HG02840 (cell line): Measurements from ENCODE around the gene FGD5.
"Not testable (repeated sequence)": the region's sequence is repeated elsewhere in the genome, so short reads cannot be mapped to it uniquely, and the experiment has no call there.

Experiments
- ATAC-seq: cut with Tn5 transposase; IDR thresholded peaks from one replicate; pipeline ENCODE4 v1.9.1; 2021; ENCODE audit warnings: mild to moderate bottlenecking, moderate library complexity, moderate number of reproducible peaks; ENCODE audit not compliant: unreplicated experiment, low FRiP score

The FGD5 gene

DNA sequence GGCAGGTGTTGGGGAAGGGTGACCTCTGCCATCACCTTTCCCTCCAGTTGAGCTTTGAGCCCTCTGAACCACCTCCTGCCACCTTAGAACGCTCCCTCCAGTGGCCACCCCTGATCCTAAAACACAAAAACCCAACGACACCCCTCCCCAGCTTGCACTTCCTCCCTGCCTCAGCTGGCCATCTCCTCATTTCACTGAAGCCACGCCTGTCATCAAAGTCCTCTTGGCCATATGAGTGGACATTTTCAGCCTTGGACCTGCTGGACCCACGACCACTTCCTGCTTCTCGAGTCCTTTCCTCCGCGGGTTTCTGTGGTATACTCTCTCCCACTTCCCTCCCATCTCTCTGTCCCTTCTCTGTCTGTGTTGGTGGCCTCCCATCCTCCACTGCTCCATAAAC is 80.2 kb downstream of the FGD5 start:
- ATAC-seq: no peak

DNA sequence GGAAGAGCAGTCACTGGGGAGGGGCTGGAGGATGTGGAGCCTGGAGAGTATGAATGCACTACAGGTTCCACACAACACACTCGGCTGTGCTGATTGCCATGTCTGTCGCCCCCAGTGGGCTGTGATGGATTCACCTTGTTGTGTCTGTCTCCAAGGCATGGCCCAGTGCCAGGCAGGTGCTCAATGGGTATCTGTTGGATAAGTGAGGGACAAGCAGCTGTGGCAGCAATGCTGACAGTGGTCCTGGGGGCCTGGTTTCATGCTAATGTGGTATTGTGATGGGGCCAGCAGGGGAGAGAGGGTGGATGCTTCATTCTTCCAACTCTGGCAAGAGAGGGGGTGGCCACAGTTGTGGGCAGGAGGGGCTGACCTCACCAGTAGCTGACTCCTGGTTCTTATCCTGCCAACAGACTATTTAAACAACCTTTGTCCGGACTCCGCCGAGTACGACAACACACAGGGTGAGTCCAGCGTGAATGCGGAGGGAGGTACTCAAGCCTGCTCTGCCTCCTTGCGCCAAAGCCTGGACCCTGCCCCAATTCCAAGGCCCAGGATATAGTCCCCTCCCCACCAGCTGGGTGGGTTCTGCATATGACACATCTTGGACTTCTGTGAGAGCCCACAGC is 81.3 kb downstream of the FGD5 start:
- no peak for ATAC-seq

DNA sequence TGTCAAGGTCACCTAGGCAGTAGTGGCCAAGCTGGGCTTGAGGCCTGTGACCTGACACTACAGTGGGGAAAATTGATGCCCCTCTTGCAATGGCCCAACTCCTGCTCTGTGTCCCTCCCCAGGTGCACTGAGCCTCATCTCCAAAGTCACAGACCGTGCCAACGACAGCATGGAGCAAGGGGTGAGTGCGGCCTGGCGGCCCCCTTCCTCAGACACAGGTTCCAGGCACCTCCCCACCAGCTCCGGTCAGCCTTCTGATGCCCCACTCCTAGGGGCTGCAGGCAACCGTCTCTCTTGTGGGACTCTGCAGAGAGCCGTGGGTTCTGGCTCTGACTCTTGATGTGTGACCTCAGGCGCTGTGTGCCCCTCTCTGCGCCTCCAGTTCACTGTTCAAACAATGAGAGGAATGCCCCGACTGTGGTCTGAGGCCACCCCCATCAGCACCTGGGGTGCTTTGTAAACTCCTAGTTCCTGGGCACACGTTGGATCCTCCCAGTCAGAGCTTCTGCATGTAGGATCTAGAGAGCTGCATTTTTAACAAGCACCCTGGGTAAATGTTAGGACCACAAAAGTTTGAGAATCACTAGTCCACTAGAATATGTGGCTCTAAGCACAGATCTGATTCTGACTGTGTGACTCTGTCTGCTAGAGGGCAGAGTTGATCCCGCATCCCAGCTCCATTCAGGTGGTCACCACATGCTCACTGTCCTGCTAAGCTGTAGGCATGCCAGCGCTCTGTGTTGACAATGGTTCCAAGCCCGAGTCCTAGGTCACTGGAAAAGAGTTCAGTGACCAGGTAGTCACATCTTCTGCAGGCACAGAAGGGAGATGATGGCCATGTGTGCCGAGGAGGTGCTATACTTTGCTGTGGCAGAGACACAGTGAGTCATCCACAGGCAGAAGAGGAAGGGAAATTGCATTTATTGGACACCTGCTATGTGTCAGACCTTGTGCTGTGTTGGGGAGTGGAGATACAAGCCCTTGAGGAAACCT is 82.4 kb downstream of the FGD5 start:
- no peak for ATAC-seq

DNA sequence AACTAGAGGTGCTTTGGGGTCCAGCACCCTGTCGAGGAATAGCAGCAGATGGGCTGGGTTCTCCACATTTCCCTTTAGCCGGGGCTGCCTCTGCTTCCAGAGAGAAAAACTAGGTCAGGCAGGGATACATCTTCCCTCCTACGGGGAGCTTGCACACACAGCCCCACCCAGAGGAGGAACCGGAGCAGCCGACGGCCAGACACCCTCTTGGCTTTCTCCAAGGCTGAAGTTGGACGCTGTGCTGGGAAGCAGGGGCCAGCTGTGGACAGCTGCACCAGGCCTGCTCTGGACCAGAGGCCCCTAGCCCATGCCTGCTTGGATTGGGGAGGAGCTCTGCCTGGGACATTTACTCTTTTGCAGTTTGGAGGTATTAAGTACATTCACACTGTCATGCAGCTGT is 84.0 kb downstream of the FGD5 start:
- ATAC-seq: no peak

DNA sequence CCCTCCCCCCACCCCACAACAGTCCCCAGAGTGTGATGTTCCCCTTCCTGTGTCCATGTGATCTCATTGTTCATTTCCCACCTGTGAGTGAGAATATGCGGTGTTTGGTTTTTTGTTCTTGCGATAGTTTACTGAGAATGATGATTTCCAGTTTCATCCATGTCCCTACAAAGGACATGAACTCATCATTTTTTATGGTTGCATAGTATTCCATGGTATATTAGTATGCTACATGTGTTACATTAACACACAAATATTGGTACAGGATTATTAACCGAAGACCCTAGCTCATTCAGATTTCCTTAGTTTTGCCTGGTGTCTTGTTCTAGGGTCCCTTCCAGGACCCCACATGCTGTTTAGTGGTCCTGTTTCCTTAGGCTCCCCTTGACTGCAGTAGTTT is 84.7 kb downstream of the FGD5 start:
- ATAC-seq: not testable (repeated sequence)

DNA sequence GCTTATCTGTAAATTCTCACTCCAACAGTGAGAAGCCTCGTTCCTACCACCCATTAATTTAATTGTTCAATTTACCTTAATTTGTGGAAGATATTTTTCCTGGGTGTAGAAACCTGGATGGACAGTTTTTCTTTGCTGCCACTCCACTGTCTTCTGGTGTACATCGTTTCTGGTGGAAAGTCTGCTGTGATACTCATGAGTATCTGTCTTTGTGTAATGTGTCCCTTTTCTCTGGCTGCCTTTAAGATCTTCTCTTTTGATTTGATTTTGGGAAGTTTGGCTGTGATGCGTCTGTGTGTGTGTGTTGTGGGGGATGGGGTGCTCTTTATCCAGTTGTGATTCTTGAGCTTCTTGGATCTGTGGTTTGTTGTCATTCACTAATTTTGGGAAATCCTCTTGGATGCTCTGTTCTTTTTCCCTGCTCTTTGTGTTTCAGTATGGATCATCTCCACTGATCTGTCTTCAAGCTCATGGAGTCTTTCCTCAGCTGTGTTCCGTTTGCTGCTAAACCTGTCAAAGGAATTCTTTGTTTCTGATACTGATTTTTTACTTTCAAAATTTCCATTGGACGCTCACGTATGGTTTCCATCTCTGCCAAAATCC is 86.4 kb downstream of the FGD5 start:
- ATAC-seq: no peak

DNA sequence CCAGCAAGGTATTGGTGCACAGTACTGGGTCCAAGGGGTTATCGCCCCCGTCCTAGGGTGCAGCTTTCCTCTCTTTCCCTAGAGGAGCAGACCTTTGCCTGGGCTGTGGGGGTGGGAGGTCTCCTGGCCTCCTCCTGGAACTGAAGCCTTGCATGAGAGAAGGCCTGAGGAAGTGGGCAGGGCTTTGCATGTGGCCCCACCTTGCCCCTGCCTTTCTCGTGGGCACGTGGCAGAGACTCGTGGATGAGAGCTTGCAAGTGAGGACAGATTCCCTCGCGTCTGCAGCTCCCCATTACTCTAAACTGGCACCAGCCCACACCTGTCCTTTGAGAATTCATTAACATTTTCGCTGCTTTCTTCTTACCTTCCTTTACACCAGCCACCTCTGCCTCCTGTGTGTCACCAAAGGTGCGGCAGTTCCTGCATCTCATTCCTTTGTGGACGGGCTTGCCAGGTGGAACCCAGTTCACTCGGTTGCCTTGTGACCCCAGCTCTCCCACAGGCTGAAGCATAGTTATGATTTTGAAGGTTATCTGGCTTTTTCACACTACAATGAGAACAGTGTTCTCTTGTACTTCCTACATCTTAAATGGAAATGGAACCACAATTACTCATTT is 87.7 kb downstream of the FGD5 start:
- no peak for ATAC-seq

DNA sequence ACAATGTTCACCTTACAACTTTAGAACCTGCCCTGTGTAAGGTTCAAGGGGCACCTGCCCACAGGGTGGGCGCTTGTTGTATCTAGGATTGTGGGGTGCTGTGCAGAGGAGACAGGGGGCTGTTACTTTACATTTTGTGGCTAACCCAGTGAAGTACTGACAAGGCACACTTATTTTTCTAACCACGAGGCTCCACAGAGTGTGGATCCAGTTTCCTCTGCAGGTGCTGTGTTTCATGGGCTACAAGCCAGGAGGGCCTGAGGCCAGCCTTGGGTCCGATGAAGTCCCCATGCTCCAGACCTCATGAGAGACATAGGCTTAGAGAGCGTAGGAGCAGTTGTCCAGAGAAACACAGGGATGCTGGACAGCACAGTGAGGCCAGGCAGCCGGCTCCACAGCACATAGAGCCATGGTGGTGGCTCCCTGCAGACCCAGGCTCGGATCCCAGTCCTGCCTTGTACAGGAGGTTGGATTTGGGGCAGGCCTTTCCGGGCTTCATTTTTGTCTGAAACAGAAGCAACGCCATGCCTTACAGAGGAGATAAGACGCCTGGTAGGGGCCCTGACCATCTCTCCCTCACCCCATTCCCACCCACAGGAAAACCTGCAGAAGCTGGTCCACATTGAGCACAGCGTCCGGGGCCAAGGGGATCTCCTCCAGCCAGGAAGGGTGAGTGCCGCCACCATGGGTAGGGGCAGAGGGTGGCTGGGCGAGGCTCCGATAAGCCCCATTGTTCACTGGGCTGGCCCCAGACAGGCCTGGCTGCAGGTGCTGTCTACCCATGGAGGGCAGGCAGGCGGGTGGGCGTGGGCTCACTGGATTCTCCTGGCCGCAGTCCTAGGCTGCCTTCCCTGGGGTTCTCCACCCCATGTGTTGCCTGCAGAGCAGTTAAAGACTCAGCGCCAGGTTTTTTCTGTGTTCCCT is 88.5 kb downstream of the FGD5 start:
- no peak for ATAC-seq

DNA sequence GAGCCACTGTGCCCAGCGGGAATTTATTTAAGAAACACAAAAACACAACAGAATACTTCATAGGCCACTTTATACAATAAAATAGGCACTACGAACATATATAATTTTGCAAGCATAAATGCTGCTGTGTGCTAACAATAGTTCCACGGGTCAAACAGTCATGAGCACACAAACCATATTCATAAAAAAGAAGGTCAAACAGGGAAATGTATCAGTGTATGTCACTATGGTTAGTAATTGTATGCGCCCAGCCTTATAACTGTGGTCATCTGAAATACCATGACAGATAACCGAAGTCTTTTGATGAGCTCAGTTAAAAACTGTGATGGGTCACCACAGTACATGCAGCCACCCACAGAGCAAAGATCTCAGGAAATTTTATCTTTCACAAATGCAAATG is 90.5 kb downstream of the FGD5 start:
- ATAC-seq: no peak

DNA sequence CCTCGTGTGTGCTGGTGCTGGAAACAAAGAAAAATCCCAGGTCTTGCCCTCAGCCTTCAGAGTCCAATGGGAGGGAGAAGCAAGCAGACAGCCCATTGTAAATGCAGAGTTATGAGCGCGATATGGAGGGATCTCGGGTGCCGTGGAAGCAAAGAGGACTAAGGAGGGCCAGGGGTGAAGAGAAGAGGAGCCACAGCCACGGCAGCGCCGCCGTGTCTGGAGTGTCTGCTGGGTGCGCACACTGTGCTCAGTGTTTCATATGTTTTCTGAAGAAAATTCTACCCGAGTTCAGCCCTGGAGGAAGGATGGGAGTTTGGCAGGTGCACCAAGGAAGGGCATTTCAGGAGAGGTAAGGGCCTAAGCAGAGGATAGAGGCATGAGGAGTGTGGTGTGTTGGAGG is 92.9 kb downstream of the FGD5 start:
- ATAC-seq: no peak

DNA sequence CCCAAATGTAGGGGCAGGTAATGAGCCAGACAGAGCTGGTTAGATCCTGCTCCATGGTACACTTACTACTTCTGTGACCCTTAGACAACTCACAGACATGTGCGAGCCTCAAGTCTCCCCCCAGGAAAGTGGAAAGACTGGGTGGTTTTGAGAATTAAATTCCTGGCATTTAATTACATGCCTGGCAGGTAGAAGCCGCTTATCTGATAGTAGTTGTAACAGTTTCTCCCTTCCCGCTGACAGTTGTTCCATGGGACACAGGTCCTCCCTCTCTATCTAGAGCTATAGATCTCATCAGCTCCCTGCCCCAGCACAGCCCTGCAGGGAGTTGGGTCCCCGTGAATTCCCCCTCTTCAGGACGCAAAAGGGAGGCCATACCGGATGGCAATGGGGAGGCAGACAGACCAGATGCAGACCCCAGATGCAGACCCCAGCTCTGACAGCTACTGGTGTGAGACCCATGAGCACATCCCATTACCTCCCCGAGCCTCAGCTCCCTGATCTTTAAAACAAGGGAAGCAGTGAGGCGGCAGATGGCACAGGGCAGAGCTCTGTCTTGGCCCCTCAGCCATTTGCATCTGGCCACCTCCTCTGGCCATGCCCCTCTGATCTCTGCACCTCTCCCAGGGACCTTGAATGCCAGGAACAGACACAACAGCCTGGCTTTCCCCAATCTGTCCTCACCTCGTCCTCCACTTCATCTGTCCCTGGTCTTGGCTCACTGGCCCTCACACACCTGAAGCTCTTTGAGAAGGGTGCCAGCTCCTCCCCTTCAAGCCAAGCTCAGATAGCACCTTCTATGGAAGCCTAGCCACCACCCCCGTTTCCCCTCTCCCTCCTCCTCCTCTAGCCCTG is 94.5 kb downstream of the FGD5 start:
- ATAC-seq: no peak

DNA sequence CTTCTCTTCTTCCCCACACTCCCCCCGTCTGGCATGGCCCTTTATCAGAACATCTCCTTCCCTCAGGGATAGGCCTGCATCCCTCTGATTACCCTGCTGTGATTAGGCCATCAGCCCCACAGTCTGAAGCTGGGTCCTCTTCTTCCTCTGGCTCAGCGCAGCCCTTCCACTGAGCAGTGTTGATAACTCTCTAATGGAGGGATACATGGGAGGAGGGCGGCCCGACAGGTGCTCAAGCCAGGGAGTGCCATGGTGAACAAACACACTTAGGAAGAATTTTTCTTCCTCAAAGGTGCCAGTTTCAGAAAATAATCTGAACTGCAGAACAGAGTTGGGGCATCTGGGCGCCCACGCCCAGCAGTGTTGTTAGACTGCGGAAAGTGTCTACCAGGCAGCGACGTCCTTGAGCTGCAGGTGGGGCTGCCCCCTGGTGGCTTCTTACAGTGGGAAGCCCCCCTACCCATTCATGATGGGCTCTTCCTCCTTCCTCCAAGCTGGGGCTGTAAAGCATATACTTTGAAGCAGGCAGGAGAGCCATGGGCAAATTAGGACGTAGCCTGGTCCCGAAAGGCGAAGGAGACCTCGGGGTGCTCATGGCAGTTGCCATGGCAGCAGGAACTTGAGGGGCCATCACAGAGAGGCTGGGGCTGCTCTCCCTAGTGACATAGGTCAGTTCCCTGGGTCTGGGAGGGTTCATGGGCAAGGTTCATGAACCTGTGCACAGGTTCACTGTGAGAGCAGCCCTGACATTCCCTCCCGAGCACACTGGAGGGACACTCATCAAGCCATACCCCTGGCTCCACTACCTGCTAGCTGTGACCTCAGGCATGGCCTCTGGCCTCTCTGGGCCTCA is 95.4 kb downstream of the FGD5 start:
- no peak for ATAC-seq

DNA sequence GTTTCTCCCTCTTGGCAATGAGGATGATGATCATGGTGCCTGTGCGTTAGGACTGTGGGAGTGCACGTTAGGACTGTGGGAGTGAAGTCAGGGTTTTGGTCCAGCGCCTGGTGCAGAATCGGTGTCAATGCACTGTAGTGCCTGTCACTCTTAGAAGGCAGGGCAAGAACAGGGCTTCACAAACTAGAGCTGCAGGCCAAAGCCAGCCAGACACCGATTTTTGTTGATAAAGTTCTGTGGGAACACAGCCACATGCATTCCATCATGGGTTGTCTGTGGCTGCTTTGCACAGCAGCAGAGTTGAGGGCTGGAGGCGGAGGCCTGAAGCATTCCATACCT is 96.0 kb downstream of the FGD5 start:
- no peak for ATAC-seq

DNA sequence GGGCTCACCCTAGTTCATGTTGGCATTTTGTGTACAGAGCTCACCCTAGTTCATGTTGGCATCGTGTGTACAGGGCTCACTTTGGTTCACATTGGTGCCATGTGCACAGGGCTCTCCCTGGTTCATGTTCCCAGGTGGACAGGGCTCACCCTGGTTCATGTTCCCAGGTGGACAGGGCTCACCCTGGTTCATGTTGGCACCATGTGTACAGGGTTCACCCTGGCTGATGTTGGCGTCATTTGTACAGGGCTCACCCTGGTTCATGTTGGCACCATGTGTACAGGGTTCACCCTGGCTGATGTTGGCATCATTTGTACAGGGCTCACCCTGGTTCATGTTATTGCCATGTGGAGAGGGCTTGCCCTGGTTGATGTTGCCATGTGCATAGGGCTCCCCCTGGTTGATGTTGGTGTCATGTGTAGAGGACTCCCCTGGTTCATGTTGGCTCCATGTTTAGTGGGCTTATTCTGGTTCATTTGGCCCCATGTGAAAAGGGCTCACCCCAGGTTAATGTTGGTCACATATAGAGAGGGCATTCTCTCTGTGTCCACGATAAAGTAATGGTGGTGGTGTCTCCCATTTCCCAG is 97.0 kb downstream of the FGD5 start:
- ATAC-seq: no peak

DNA sequence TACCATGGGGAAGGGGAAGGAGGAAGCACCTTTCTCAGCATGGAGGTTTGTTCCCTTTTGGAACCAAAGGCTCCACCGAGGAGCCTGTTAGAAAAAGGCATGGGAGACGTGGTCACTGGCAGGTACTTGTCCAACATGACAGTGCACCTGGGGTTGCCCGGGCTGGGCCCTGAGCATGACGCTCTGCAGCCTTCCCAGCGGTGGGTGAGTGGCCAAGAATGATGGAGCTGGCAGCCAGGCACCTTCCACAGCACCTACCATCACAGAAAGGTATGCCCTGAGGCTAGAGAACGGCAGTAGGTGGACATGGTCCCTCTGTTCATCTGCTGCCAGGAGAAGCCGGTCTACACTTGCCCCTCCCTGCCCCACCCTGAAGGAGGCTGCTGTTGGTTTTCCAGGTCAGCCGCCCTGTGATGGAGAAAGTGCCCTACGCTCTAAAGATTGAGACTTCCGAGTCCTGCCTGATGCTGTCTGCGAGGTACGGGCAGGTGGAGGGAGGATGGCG is 99.6 kb downstream of the FGD5 start:
- no peak for ATAC-seq

DNA sequence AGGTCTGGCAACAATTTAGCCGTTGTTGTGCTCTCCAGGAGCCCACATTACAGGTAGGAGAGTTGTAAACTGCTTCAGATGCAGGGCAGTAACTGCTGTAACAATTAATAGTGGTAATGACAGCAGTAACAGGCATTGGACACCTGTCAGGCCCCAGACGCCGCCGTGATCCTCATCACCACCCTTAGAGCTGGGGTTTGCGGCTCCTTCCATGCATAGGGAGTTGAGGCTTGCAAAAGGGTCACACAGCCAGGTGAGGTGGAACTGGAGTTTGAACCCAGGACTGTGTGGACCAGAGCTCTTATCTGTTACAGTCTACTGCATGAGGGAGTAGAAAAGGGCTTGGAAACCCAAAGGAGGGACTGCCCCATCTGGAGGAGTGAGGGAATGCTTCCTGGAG is 101.8 kb downstream of the FGD5 start:
- no peak for ATAC-seq

DNA sequence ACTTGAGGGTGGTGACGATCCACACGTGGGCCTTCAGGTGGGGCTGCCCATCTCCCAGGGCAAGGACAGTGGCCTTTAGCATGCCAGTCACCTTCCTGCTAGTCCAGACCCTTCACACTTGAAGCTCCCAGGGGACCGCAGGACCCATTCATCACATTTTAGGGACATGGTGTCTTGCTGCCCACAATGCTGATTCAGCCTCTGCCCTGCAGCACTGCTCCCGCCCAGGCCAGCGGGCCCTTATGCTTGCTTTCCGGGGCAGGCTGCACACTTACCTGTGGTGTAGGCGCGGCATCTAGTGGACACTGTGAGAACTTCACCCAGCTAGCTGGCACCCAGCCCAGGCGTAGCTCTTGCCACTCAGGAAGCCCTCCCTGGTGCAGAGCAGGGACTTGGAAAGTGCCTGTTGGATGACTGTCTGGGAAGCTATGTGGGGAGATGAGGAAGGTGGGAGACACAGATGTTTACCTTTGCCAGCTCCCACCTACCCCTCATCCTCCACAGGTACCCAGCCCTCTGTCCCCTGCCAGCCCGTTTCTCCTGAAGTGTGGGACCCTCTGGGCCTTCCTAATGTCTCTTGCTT is 102.4 kb downstream of the FGD5 start:
- no peak for ATAC-seq
